NCI-H446 treated with DMSO at 0.1 percent for 48 hours (cell line): Measurements from ENCODE around the gene SNX6.
"Not testable (repeated sequence)": the region's sequence is repeated elsewhere in the genome, so short reads cannot be mapped to it uniquely, and the experiment has no call there.

Source experiments
- DNase-seq: peaks from one replicate; lab custom pipeline; 2025; lab: John Stamatoyannopoulos, UW

SNX6 gene

DNA sequence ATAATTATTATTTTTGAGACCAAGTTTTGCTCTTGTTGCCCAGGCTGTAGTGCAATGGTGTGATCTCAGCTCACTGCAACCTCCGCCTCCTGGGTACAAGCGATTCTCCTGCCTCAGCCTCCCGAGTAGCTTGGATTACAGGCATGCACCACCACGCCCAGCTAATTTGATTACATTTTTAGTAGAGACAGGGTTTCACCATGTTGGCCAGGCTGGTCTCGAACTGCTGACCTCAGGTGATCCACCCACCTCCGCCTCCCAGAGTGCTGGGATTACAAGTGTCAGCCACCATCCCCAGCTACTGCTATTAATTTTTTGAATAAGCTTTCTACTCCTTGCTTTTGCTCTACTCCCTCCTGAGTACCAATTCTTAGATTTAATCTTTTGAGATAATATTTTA lies 108.9 kb downstream of the SNX6 start:
- not testable (repeated sequence) for DNase-seq

GRCh38 chr14:34520304-34520970 lies 109.5 kb downstream of the SNX6 start:
- DNase-seq = not testable (repeated sequence)
